NCI-H146 (cell line): Measurements from ENCODE around the gene FOXL3.
"Not testable (repeated sequence)": the region's sequence is repeated elsewhere in the genome, so short reads cannot be mapped to it uniquely, and the experiment has no call there.

ENCODE experiments used
- DNase-seq: peaks from one replicate; lab custom pipeline; 2025; lab: John Stamatoyannopoulos, UW

Gene FOXL3

GRCh38 chr7:255038-255435, 34.9 kb upstream of the FOXL3 start:
- no peak for DNase-seq

GRCh38 chr7:255721-256361, 34.1 kb upstream of the FOXL3 start:
- DNase-seq, result no peak

GRCh38 chr7:256461-256940, 33.5 kb upstream of the FOXL3 start:
- no peak for DNase-seq

- no peak for DNase-seq
Observed at GRCh38 chr7:256981-257646, 32.9 kb upstream of the FOXL3 start.

GRCh38 chr7:257647-257992, 32.4 kb upstream of the FOXL3 start:
- DNase-seq, result no peak

GRCh38 chr7:258476-259190, 31.3 kb upstream of the FOXL3 start:
- no peak for DNase-seq

- DNase-seq, result no peak
Observed at GRCh38 chr7:259191-259505, 30.8 kb upstream of the FOXL3 start.

GRCh38 chr7:259751-260405, 30.1 kb upstream of the FOXL3 start:
- DNase-seq, result no peak

- DNase-seq, result no peak
Observed at GRCh38 chr7:260441-261281, 29.3 kb upstream of the FOXL3 start.

GRCh38 chr7:261341-262250, 28.4 kb upstream of the FOXL3 start:
- DNase-seq, result no peak

GRCh38 chr7:262251-262572, 27.8 kb upstream of the FOXL3 start:
- no peak for DNase-seq

- not testable (repeated sequence) for DNase-seq
Observed at GRCh38 chr7:262631-263311, 27.2 kb upstream of the FOXL3 start.

GRCh38 chr7:263483-264351, 26.3 kb upstream of the FOXL3 start:
- DNase-seq, result peak; percentile 13

GRCh38 chr7:264541-265191, 25.3 kb upstream of the FOXL3 start:
- peak; percentile 22 for DNase-seq

GRCh38 chr7:265192-265997, 24.6 kb upstream of the FOXL3 start:
- DNase-seq, result no peak

GRCh38 chr7:265998-266850, 23.7 kb upstream of the FOXL3 start:
- peak; percentile 8 for DNase-seq
